Activated effector memory CD4-positive, alpha-beta T cell treated with Interleukin-2 at 50 U/mL for 16 hours (primary cell): ENCODE measurements around the gene COLEC12.

ENCODE experiments used
- DNase-seq: peaks from one replicate; pipeline ENCODE4 v3.0.0-alpha.2; 2020

Gene COLEC12

DNA sequence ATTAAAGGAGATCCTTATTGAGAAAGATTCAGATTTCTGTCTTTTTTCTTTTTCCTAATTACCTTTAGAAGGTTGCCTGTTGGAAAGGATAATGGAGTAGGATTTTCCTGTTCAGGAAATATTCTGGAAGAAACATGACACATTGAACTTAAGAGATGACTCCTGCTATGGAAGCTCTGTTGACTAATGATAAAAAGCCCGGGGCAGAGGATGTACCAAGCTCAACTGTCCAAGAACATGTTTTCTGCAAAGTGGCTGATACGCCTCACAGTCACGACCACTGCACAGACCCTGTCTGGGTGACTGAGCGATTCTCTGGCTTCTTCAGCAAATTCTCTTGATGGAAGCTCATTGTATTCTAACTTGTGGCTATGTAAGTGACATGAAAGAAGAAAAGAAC is 146.5 kb downstream of the COLEC12 start:
- no peak for DNase-seq

DNA sequence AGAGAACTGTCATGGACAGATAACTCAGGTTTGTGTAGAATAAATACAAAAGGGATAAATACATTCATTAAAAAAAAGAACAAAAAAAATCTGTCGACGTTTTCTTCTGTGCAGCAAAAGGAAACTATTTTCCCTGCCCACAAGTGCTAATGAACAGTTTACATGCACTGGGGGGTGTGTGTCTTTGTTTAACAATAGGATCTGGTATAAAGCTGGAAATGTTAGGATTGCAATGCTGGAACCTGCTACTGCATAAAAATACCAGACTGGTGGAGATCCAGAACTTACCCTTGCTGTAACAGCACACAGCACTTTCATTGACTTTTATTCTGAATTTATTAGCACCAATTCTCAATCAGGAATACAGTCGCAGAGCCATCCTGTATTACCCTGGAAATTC is 148.1 kb downstream of the COLEC12 start:
- DNase-seq: no peak

DNA sequence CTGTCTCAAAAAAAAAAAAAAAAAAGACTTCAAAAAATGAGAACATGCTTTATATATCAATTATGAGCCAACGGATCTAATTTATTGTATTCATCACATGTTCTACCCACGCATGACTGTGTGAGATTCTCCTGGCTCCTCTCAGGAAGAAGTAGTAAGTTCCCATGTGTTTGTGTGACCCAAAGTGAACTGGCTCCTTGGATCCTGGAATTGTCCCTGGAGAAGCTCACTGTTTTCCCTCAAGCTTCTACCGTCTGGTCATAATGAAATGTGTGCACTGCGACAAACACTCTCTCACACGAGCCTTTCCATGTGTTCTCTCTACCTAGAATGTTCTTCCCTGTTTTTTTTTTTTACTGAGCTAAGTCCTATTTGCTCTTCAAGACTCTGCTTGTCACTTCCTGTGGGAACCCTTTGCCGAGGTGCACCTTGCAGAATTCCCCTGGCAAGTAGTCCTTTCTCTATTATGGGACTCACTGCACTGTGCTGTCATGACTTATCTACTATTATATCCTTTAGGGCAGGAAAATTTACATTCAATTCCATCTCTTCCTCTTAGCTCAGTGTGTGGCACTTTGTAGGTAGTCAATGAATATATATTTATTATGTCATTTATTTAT is 149.4 kb downstream of the COLEC12 start:
- DNase-seq: no peak

DNA sequence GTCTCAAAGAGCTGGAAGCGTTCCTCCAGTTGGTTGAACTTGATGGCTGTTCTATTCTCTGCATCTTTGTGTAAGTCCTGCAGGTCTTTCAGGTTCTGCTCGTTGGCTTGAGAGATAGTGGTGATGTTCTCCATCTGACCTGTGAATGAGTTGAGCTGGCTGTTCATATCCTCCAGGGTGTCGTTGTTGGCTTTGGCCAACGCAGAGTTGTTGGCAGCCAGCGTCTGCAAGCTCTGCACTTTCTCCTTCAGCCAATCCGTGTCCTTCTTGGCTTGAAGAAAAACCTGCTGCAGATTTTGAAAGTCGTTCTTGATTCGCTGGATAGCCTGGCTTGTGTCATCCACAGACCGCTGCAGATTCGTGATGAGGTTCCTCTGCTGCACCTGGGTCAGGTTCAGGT is 153.9 kb downstream of the COLEC12 start:
- no peak for DNase-seq

DNA sequence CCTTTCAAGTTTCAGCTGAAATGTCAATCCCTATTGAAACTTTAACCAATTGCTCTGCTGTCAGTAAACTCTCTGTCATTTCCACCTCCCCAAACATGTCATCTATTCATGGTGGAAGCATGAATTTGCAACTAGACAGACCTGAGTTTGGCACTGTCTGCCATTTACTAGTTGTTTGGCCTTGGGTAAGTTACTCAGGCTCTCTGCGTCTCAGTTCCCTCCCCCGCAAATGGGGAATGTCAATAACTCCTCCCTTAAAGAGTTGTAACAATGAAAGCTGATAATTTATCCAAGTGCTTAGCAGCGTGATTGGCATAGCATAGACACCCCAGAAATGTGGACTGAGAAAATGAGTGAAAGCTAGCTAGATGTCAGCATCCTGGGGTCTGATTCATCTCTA is 159.4 kb downstream of the COLEC12 start:
- DNase-seq: no peak

DNA sequence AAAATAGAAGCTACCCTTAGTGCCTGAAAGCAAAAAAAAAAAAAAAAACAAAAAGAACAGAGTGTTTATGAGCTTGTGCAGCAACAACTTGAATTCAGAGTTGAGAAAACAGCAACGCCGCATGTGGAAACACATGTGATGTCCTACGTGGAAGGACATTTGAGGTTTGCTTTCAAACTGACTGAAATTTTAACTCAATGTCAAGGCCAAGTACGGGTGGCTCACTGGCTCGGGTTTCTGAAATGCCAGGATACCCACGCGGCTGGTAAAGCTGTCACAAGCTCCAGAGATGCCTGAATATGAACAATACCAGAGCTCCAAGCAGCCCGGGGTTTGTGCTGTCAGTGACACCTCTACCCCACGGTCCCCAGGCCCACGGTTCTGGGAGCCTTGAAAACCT is 160.5 kb downstream of the COLEC12 start:
- no peak for DNase-seq

DNA sequence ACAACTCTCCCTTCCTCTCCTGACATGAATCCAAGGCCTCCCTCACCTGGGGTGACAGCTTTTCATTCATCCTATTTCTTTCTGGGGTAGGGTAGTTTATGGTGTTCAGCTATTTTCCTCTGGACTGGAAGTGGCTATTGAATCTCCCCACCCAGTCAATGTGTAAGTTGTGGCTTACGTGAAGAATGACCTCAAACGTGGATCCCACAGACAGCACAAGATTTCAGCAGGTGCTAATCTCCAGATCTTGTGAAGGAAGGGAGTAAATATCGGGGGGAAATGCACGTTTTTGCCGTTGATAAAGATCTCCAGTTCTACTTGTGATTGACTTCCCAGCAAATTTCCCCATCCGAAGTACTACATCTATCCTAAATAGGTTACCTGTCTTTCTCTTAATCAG is 161.3 kb downstream of the COLEC12 start:
- no peak for DNase-seq

DNA sequence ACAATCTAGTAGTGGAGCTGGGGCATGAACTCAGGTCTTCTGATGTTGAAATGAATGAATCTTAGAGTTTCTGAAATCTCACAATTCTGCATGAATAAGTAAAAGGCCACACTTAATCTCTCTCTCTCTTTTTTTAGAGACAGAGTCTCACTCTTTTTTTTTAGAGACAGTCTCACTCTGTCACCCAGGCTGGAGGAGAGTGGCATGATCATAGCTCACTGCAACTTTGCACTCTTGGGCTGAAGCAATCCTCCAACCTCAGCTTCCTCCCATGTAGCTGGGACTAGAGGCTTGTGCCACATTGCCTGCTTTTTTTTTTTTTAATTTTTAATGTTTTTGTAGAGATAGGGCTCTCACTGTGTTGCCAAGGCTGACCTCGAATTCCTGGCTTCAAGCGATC is 163.8 kb downstream of the COLEC12 start:
- no peak for DNase-seq

DNA sequence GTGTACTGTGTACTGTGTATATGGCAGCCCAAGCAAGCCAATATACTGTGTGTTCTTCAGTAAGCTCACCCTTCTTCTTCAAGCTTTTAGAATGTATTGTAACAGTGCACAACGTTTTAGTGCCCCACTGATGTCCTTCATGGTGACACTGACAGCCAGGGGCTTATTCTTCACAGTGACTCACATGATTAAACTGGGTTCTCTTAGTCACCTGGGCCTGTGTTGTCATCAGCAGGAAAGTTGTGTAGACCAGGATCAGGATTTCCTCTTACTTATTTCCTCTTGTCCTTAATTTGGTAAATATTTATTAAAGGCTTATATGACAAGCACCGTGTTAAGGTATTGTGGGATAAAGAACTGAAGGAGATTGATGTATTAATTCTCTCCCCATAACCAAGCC is 164.8 kb downstream of the COLEC12 start:
- no peak for DNase-seq

DNA sequence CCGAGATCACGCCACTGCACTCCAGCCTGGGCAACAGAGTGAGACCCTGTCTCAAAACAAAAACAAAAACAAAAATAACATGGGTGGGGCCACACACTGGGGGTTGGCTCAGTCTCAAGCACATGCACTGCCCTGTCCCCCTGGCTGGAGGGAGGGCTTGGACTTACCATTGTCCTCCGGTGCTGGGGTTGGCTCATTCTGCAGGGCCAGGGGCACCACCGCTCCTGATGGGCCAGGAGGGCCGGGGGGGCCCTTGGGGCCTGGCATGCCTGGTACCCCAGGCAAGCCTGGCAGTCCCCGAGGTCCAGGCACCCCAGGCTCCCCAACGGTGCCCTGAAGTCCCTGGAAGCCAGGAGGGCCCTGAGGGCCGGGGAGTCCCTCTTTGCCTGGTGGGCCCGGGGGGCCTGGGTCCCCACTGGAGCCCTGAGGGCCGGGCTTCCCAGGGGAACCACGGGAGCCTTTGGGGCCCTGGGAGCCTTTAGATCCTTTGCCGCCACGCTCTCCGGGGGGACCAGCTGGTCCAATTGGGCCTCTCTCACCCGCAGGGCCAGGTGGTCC is 165.8 kb downstream of the COLEC12 start:
- no peak for DNase-seq

DNA sequence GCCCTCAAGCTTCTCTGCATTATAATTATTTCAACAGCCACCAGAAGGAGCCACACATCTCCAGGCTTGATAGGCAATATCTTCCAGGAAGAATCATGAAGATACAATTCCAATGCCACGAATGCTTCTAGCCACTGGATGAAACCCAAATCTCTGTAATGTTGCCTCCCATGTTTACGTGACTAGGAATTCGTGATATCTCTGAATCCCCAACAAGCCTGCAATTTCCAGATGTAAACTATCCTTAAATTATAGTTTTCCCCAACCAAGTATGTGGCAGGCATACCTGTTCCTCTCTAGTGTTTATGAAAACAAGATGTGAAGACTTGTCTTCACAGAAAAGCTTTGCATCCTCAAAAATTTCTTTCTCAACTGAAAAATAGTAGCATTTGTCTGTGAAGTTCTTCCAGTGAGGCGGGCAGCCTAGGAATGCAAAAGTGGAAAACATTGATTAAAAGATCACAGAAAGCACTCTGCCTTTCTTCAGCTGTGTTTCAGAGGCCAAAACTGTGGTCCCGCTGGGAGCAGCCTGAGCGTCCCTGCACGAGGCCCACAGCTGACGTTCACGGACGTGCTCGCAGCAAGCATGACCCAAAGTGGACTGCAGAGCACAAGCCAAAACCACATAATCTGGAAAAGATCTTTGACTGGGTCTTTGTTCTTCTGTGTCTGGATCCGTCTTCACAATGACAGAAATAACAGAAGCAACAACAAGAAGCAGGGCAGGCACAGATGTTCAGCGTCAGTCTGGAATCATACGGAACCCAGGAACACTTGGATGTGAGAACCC is 167.6 kb downstream of the COLEC12 start:
- DNase-seq: no peak

DNA sequence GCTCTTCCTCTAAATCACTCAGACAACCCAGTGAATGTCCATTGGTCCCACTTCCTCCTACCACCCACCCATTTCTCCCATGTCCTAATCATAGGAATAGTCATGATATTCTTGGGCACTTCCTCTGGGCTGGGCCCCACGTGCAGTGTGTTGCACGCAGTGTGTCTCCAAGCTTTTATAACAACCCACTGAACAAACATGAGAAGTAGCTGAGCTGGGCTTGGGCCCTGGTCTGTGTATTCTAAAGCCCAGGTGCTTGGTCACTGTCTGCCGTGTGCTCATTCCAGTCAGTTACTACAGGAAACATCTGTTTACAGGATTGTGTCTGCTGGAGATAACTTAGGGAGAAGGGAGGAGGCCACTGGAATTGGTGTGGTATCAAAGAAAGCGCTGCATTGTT is 168.5 kb downstream of the COLEC12 start:
- DNase-seq: no peak

DNA sequence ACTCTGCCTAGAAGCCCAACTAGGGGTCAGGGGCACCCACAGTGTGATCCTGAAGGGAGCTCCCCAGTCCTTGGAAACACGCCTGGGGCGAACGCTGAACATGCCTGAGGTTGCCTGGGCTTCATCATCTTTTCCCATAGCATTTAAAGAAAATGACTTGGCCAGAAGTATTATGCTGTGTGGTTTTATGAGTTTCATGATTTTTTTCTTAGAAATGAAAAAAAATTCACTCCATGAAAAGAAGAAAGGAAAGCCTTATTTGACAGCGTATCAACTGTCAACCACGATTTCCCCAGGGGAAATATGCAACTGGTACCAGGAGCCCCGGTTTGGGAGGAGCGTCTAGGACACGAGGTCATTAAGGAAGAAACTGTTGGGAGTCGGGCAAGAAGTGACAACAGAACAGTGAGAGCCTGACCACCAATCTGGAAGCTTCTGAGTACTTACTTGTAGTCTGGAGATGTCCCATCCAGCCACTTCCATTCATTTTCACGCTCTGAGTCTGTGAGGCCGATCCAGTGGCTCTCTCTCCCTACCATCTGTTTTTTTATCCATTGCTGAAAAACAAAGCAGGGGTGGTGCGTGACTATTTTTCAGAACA is 169.2 kb downstream of the COLEC12 start:
- DNase-seq: no peak

DNA sequence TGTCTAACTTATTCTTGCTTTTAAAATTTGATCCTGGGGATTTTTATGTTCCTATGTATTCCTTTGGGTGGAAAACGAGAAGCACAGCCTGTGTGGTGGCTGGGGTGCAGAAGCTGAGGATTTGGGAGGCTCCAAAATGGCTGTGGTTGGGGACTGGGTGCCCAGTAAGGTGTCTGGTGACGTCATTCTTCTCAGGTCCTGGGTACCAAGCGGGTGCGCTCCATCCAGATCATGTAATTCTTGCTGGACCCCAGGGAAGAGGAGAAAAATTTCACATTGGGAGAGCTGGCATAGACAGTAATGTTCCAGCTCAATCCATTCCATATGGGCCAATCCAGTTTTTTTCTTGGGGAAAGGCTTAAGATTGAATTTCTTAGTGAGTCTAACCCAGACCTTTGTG is 171.6 kb downstream of the COLEC12 start:
- DNase-seq: no peak

DNA sequence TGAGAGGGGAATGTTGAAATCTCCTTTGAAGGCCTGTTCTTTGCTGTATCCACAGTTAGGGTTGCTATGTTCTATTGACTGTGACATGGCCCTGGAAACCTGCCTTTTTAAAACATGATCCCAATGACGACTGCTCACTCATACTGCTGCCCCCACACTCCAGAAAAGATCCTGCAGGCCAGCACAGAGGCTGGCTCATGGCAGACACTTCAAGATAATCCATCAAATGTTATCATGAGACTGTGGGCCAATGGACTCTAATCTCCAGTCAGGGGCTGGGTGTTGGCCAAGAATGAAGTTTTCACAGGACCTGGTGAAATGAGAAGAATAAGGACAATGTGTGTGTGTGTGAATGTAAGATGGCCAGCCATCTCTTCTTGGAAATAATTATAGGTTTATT is 173.7 kb downstream of the COLEC12 start:
- DNase-seq: no peak

DNA sequence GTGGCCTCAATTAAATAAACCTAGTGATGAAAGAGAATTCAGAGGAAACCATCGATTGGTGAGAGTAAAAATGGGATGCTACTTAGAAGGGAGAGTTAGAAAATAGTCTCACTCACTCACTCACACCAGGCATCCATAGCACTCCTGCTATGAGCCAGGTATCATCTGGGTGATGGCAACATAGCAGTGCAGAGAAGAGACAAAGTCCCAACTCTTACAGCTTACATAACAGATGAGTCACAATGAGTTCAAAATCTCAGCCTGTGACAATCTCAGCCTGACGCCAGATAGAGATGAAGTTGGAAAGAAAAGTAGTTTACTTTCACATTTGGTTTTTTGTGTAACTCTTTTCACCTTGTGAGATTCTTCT is 177.3 kb downstream of the COLEC12 start:
- no peak for DNase-seq

DNA sequence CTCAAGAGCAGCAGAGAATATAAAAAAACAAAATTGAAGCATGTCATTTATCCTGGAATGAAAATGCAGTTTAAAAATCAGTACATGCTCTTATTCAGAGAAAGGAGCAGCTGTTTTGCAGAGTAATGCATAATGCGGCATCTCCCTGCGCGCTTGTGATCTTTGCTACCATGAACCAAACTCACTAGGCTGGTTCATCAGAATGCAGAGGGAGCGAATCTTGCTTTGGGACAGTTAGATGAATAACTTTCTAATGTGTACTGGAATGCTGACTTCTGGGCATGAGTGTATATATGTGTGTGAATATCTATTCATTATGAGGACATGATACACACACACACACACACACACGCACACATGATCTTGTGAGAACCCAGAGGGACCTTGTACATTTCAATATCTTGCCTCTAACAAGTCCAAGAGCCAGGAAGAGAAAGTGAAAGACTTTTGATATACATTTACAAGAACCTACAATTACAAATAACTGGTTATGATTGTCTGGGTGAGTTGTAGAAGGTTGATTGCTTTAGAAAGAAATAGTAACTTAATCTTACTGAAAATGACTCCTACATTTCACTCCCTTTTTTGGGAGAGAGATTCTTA is 178.5 kb downstream of the COLEC12 start:
- DNase-seq: no peak

DNA sequence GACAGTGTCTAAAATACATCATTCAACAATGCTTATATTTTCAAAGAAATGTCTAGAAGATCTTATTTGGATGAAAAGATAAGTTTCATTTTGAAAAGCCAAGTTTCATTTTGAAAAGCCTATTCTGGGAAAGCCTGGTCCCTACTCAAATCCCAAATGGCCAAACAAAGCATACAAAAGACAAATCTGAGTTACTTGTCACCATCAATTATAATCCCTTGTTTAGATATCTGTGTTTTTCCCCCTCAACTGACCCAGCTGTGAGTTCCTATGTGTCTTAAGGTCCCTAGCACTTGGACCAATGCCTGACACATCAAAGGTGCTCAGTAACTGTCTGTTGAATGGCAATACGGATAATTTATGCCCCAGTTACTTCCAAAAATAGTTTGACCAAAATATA is 180.3 kb downstream of the COLEC12 start:
- no peak for DNase-seq

DNA sequence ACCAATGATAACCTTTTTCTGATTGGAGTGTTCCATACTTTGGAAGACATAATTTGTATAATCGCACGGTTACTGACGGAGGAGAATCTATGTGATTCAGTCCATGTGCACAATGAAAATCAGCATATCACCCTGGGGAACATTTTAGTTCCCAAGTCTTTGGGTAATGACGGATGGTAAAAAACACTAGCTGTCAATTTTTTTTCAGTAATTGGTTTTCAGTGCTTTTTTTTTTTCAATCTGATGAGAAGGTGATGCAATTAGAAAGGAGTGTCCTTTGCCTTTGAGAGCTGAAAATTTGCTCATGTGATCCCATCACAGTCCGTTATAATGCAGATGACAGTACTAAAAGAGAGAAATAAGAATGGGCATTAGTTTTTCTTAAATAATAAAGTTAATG is 180.8 kb downstream of the COLEC12 start:
- no peak for DNase-seq

DNA sequence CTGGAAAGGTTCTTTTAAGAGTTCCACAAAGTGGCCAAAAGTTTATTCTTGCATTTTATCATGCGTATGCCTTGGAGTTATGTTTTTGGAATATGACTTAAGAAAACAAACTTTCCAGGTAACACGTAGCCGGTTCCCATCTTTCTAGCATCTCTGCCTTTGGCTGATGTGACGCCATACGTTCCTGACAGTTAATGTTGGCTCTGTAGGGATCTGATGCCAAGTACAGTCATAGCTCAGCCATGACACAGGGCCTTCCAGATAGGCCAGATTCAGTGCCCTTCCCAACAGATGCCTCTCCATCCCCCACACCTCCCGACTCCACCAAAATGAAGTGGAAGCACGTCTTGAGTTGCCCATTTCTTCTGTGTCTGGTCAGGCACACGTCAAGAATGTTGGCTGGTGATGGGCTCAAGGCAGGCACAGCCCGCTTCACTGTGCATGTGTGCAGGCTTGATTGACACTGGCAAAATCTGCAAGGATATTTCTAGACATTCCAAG is 181.7 kb downstream of the COLEC12 start:
- no peak for DNase-seq

DNA sequence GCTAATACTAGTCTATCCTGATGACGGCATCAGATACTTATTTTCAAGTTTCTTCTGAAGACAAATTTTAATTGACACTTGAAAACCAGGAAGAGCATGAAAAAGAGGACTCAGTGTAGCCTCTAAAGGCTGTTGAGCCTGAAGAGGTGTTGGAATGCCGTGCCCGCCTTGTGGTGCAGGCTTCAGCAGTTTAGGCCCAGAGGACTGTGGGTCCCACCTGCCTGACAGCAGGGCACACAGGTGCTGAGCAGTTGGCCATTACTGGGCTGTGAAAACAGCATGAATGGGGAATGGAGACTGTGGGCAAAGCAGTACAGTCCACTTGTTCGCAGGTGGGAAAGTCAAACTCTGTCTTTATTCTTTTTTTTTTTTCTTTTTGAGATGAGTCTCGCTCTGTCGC is 182.9 kb downstream of the COLEC12 start:
- no peak for DNase-seq

DNA sequence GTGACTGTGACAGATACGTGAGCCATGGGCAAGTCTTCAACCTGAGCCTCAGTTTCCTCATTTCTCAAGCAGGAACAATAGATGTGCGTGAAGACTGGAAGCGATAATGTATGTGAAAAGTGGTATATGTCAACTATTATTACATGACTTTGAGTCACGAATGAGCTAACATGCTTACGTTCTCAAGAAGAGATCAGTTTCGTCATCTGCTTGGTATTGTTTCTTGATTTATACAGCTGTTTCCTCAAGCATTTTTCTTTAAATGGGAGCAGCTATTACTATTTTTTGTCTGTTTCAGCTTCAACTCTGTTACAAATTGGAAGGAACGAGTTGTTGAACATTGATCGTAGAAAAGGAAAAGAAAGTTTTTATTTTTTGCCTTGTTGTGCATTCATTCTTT is 184.1 kb downstream of the COLEC12 start:
- DNase-seq: no peak

DNA sequence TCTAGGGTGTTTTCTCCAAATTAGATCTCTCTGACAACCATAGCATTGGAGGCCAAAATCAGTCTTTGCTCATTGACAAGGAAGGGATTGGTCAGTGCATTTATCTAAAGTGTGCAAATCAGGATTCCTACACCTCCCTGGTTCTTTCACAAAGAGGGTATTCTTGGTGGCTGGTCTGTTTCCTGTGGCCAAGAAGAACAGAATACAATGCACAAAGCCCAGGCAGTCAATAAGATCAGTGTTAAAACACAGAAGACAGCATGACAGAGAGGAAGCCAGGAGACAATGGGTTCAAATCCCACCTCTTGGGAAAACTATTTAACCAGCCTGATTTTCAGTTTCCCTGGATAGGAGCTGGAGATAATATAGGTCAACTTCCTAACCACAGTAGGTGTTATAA is 186.6 kb downstream of the COLEC12 start:
- DNase-seq: no peak

DNA sequence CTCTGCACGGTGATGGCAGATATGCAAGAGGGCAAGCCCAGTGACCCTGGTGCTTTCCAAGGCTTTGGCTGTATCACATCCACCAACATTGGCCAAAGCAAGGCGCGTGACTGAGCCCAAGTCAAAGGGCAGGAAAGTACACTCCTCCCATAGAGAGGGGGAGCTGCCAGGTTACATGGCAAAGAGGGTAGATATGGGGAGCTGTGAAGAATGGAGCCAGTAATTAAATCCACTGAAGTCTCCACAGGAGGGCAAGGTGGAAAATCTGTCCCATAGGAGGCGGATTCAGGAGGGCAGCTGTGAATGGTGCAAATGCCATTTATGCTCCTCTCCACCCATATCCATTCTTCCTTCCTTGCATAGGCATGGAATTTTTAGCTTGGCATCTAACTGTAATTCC is 188.1 kb downstream of the COLEC12 start:
- no peak for DNase-seq
